ENCODE results near the gene ORC3. TPM values are rescaled to one million over a fixed set of nuclear protein-coding genes. Genes with fewer than 3 reads are reported as not detected.

Gene ORC3
- total and polyA plus RNA-seq, 10 of the 15 experiments (the other 5 are each of a cell fraction or from before 2014, with no cell fraction given): 27.2 to 76.3 (median 54.6) TPM

- no peak for TF ChIP-seq KDM1A (IDR thresholded peaks at IDR 0.05; ENCODE audit: borderline replicate concordance)
- no peak for TF ChIP-seq ZSCAN29 (IDR thresholded peaks at IDR 0.05)
- no peak; the same call in 1 of the 2 replicates for TF ChIP-seq TCF12 (IDR thresholded peaks at IDR 0.05; ENCODE audit: low read depth, low read length)
- no peak for TF ChIP-seq POLR2AphosphoS2 (IDR thresholded peaks at IDR 0.05; ENCODE audit: low read depth, low read length)
- TF ChIP-seq IKZF2 (IDR thresholded peaks at IDR 0.05): peak; percentile 80 to 86
- TF ChIP-seq TCF7 (IDR thresholded peaks at IDR 0.05; ENCODE audit: borderline replicate concordance): no peak
- TF ChIP-seq PKNOX1 (IDR thresholded peaks at IDR 0.05): peak; percentile 78
- TF ChIP-seq YBX1 (IDR thresholded peaks at IDR 0.05): no peak
- TF ChIP-seq ZNF217 (IDR thresholded peaks at IDR 0.05): 0 out of 2 replicates have a peak, but pooled peaks have one; percentile 17
- peak; percentile 69; the same call in 1 of the 2 replicates for TF ChIP-seq BACH1 (IDR thresholded peaks at IDR 0.05; ENCODE audit: borderline replicate concordance)
- peak; percentile 28 for TF ChIP-seq BCL3 (IDR thresholded peaks at IDR 0.05; ENCODE audit: borderline replicate concordance, insufficient read depth, low read depth, low read length, poor library complexity, severe bottlenecking)
- TF ChIP-seq NR2C2 (IDR thresholded peaks at IDR 0.05; ENCODE audit: borderline replicate concordance, control insufficient read depth, insufficient read length, low read depth): no peak
- TF ChIP-seq HDAC2 (IDR thresholded peaks at IDR 0.05): no peak
- no peak for TF ChIP-seq POU2F2 (IDR thresholded peaks at IDR 0.05; ENCODE audit: borderline replicate concordance, low read depth, low read length)
- TF ChIP-seq ZNF384 (IDR thresholded peaks at IDR 0.05; ENCODE audit: borderline replicate concordance, low read depth, low read length): no peak
- peak; percentile 84 for TF ChIP-seq IKZF1 (conservative IDR thresholded peaks at IDR 0.05)
- no peak for TF ChIP-seq MYC (IDR thresholded peaks at IDR 0.05; ENCODE audit: insufficient read depth, insufficient read length, insufficient replicate concordance, low read length, severe bottlenecking)
- no peak for TF ChIP-seq IRF5 (IDR thresholded peaks at IDR 0.05; ENCODE audit: borderline replicate concordance)
- no peak for TF ChIP-seq ZBTB40 (IDR thresholded peaks at IDR 0.05; ENCODE audit: borderline replicate concordance)
- no peak for TF ChIP-seq SP1 (IDR thresholded peaks at IDR 0.05; ENCODE audit: low read depth, low read length)
- TF ChIP-seq STAT3 (IDR thresholded peaks at IDR 0.05; ENCODE audit: low read depth, low read length): no peak
- peak; percentile 95 for TF ChIP-seq RUNX3 (IDR thresholded peaks at IDR 0.05; ENCODE audit: low read length)
- TF ChIP-seq JUND (IDR thresholded peaks at IDR 0.05; ENCODE audit: low read depth, low read length): no peak
- no peak for TF ChIP-seq WRNIP1 (IDR thresholded peaks at IDR 0.05; ENCODE audit: borderline replicate concordance, low read depth, low read length)
- TF ChIP-seq KAT2A (conservative IDR thresholded peaks at IDR 0.05; ENCODE audit: control insufficient read depth, low read depth, low read length): no peak
Measured at GRCh38 chr6:87682310-87682709, 92.4 kb downstream of the ORC3 start (continued).
